Measurements from ENCODE around the gene KCNIP1.

- TF ChIP-seq CTCF (IDR thresholded peaks at IDR 0.05) (no peak), POLR2A (IDR thresholded peaks at IDR 0.05) (no peak)
These were observed 2.5 kb upstream of the KCNIP1 start for GRCh38 chr5:170501361-170501760.

Data from heart left ventricle (tissue), 13 donors.